Measurements from ENCODE around the gene LTN1. TPM values are rescaled to one million over a fixed set of nuclear protein-coding genes. Genes with fewer than 3 reads are reported as not detected.

Gene LTN1
- total and polyA plus RNA-seq, 2 of the 13 experiments (the other 11 are each of a cell fraction or from before 2014, with no cell fraction given) = 6.7 to 24.6 TPM

- no peak for TF ChIP-seq CEBPZ (IDR thresholded peaks at IDR 0.05; ENCODE audit: low read length)
- TF ChIP-seq DDIT3 (CRISPR knock-in tag; IDR thresholded peaks at IDR 0.05) = no peak
- peak in 1 of 2 experiments; percentile 48; a peak in 2 of 4 replicates for TF ChIP-seq HMGXB4 (CRISPR knock-in tag; IDR thresholded peaks at IDR 0.05; ENCODE audit: borderline replicate concordance in 1 of 2, low read depth in 1 of 2)
- TF ChIP-seq HNRNPK (IDR thresholded peaks at IDR 0.05; ENCODE audit: low read depth, low read length, poor library complexity, severe bottlenecking) = peak; percentile 40
- TF ChIP-seq ZBTB25 (CRISPR knock-in tag; IDR thresholded peaks at IDR 0.05) = peak; percentile 62; the same call in 1 of the 2 replicates
- TF ChIP-seq ZNF484 (CRISPR knock-in tag; IDR thresholded peaks at IDR 0.05; ENCODE audit: borderline replicate concordance, low read depth) = no peak
- TF ChIP-seq ZNF274 (CRISPR knock-in tag; IDR thresholded peaks at IDR 0.05) = no peak
- TF ChIP-seq ZNF644 (CRISPR knock-in tag; IDR thresholded peaks at IDR 0.05; ENCODE audit: low read depth) = no peak
- TF ChIP-seq ZNF713 (CRISPR knock-in tag; IDR thresholded peaks at IDR 0.05) = no peak
- TF ChIP-seq RNF2 (conservative IDR thresholded peaks at IDR 0.05; ENCODE audit: low read depth) = 0 out of 2 replicates have a peak, but pooled peaks have one; percentile 16
- TF ChIP-seq ELF4 (CRISPR knock-in tag; IDR thresholded peaks at IDR 0.05; ENCODE audit: borderline replicate concordance) = peak; percentile 89; the same call in 1 of the 2 replicates
- no peak for TF ChIP-seq NFIC (IDR thresholded peaks at IDR 0.05; ENCODE audit: low read length)
- peak; percentile 78; the same call in 1 of the 2 replicates for TF ChIP-seq ZNF766 (CRISPR knock-in tag; IDR thresholded peaks at IDR 0.05; ENCODE audit: borderline replicate concordance)
- TF ChIP-seq MYC (CRISPR knock-in tag; IDR thresholded peaks at IDR 0.05; ENCODE audit: borderline replicate concordance) = peak; percentile 77; the same call in 1 of the 2 replicates
- peak; percentile 69; the same call in 1 of the 2 replicates for TF ChIP-seq ARNT2 (CRISPR knock-in tag; IDR thresholded peaks at IDR 0.05; ENCODE audit: low read depth)
- TF ChIP-seq HNF1A (IDR thresholded peaks at IDR 0.05; ENCODE audit: low read depth) = 0 out of 2 replicates have a peak, but pooled peaks have one; percentile 30
- peak; percentile 60; the same call in 1 of the 2 replicates for TF ChIP-seq HNF1A (CRISPR knock-in tag; IDR thresholded peaks at IDR 0.05; ENCODE audit: borderline replicate concordance)
These were observed at the start of gene LTN1 (continued) for GRCh38 chr21:28992526-28993292.

Data from HepG2 (cell line).